ENCODE measurements around the gene P3H2.

The P3H2 gene

GRCh38 chr3:190122198-190122771, 1.6 kb upstream of the P3H2 start:
- DNase-seq, result no peak

GRCh38 chr3:190121383-190121782, 686 bp upstream of the P3H2 start:
- DNase-seq, result no peak

- no peak for DNase-seq
Observed at GRCh38 chr3:190121061-190121377, 322 bp upstream of the P3H2 start.

GRCh38 chr3:190119461-190120268, 1.0 kb downstream of the P3H2 start:
- DNase-seq, result no peak

- no peak for DNase-seq
Observed at GRCh38 chr3:190118438-190118837, 2.3 kb downstream of the P3H2 start.

GRCh38 chr3:190117981-190118380, 2.7 kb downstream of the P3H2 start:
- DNase-seq, result no peak

- no peak for DNase-seq
Observed at GRCh38 chr3:190116551-190117067, 4.1 kb downstream of the P3H2 start.

- DNase-seq, result no peak
Observed at GRCh38 chr3:190110826-190111225, 9.9 kb downstream of the P3H2 start.

GRCh38 chr3:190109441-190109840, 11.3 kb downstream of the P3H2 start:
- no peak for DNase-seq

GRCh38 chr3:190108804-190109203, 11.9 kb downstream of the P3H2 start:
- no peak for DNase-seq

GRCh38 chr3:190105876-190106275, 14.8 kb downstream of the P3H2 start:
- no peak for DNase-seq

GRCh38 chr3:190101320-190102011, 19.2 kb downstream of the P3H2 start:
- peak; percentile 27 for DNase-seq

- DNase-seq, result no peak
Observed at GRCh38 chr3:190099099-190099498, 21.6 kb downstream of the P3H2 start.

- DNase-seq, result no peak
Observed at GRCh38 chr3:190097617-190098016, 23.1 kb downstream of the P3H2 start.

GRCh38 chr3:190097025-190097424, 23.7 kb downstream of the P3H2 start:
- DNase-seq, result no peak

- no peak for DNase-seq
Observed at GRCh38 chr3:190096345-190096744, 24.4 kb downstream of the P3H2 start.

- no peak for DNase-seq
Observed at GRCh38 chr3:190094160-190094718, 26.5 kb downstream of the P3H2 start.

- DNase-seq, result no peak
Observed at GRCh38 chr3:190092250-190092649, 28.4 kb downstream of the P3H2 start.

GRCh38 chr3:190089711-190090110, 31.0 kb downstream of the P3H2 start:
- peak; percentile 3 for DNase-seq

- DNase-seq, result peak; percentile 13
Observed at GRCh38 chr3:190088890-190089289, 31.8 kb downstream of the P3H2 start.

GRCh38 chr3:190086191-190086590, 34.5 kb downstream of the P3H2 start:
- DNase-seq, result no peak

- DNase-seq, result no peak
Observed at GRCh38 chr3:190084983-190085382, 35.7 kb downstream of the P3H2 start.

- no peak for DNase-seq
Observed at GRCh38 chr3:190083635-190084034, 37.1 kb downstream of the P3H2 start.

GRCh38 chr3:190081389-190081788, 39.3 kb downstream of the P3H2 start:
- peak; percentile 6 for DNase-seq

Data from OCI-M1 (cell line).